A549 (cell line): ENCODE measurements around the gene PIK3R6. TPM values are rescaled to one million over a fixed set of nuclear protein-coding genes. Genes with fewer than 3 reads are reported as not detected.

Experiments used
- ATAC-seq, 2 experiments: fragments of 200-7000 bp in 1 of 2; fragments of >200 bp in 1 of 2; cut with Nextera tagmentation in 1 of 2; cut with Tn5 transposase in 1 of 2; 3 replicates each; pipeline versions ENCODE4 v1.8.0 to v1.9.1; 2018 to 2020; ENCODE audit warnings: mild to moderate bottlenecking in 1 of 2, moderate library complexity in 1 of 2
- CTCF ChIA-PET: fragments of 300-600 bp; sonication (Branson Sonifier 250); formaldehyde crosslinking; extraction: SDS; loops from one replicate; lab custom pipeline; 2021; ENCODE audit warnings: antibody characterized with exemption, inconsistent platforms; lab: Yijun Ruan, JAX
- POLR2A ChIA-PET: fragments of 350-600 bp; formaldehyde crosslinking; extraction: SDS; loops from one replicate; lab custom pipeline; 2021; ENCODE audit warnings: antibody characterized with exemption, inconsistent platforms; lab: Yijun Ruan, JAX
- DNase-seq, 2 experiments: peaks; one replicate each; pipeline versions ENCODE4 v3.0.0 to v3.0.0-alpha.2; 2011 to 2016; ENCODE audit warnings: low read depth in 1 of 2, low spot score in 1 of 2
- FAIRE-seq: peaks from 2 replicates; lab custom pipeline; 2011; peaks lifted over from hg19 to GRCh38; lab: Jason Lieb, UNC
- H3K27ac ChIP-seq, 2 experiments: fragments of >200 bp; sonication (Bioruptor Twin); formaldehyde crosslinking; 3 replicates each; pipeline ENCODE4 v1.5.1; 2016 to 2017
- H3K4me1 ChIP-seq: fragments of >200 bp; sonication (Bioruptor Twin); formaldehyde crosslinking; 3 replicates; pipeline ENCODE4 v1.6.1; 2016
- H3K4me2 ChIP-seq: fragments of >200 bp; sonication (Bioruptor Twin); formaldehyde crosslinking; 3 replicates; pipeline ENCODE4 v1.6.1; 2016
- H3K4me3 ChIP-seq: fragments of >200 bp; sonication (Bioruptor Twin); formaldehyde crosslinking; 3 replicates; pipeline ENCODE4 v1.5.1; 2016
- H3K9me3 ChIP-seq: fragments of >200 bp; sonication (Bioruptor Twin); formaldehyde crosslinking; 3 replicates; pipeline ENCODE4 v1.6.1; 2016
- BHLHE40 ChIP-seq: IDR thresholded peaks from 2 replicates; pipeline ENCODE4 v1.6.1; 2012; ENCODE audit warnings: low read depth, low read length, inconsistent platforms
- CTCF ChIP-seq: fragments of >200 bp; sonication (Bioruptor Twin); formaldehyde crosslinking; IDR thresholded peaks from 3 replicates; pipeline ENCODE4 v1.5.1; 2016
- E2F6 ChIP-seq: IDR thresholded peaks from 2 replicates; pipeline ENCODE4 v1.6.1; 2012; ENCODE audit warnings: low read depth, borderline replicate concordance
- EP300 ChIP-seq, 2 experiments: fragments of >200 bp; sonication (Bioruptor Twin); formaldehyde crosslinking; IDR thresholded peaks; 2 replicates in 1 of 2; 3 replicates in 1 of 2; pipeline ENCODE4 v1.6.1; 2016 to 2017
- GATA3 ChIP-seq: IDR thresholded peaks from 2 replicates; pipeline ENCODE4 v1.6.1; 2012; ENCODE audit warnings: borderline replicate concordance
- HES2 ChIP-seq: fragments of >200 bp; sonication (Bioruptor Twin); formaldehyde crosslinking; IDR thresholded peaks from 2 replicates; pipeline ENCODE4 v1.6.1; 2016
- HMGXB4 ChIP-seq: fragments of 250-450 bp; sonication (Bioruptor Pico); IDR thresholded peaks from 2 replicates; pipeline ENCODE4 v1.5.0; 2021; ENCODE audit warnings: mild to moderate bottlenecking, moderate library complexity, borderline replicate concordance
- HOXB13 ChIP-seq: fragments of 250-450 bp; sonication (Bioruptor Pico); IDR thresholded peaks from 2 replicates; pipeline ENCODE4 v1.5.0; 2020; ENCODE audit warnings: low read depth, mild to moderate bottlenecking, moderate library complexity
- JUN ChIP-seq, 2 experiments: fragments of >200 bp; sonication (Bioruptor Twin); formaldehyde crosslinking; IDR thresholded peaks; 2 replicates in 1 of 2; 3 replicates in 1 of 2; pipeline ENCODE4 v1.6.1; 2016 to 2017
- JUNB ChIP-seq: fragments of >200 bp; sonication (Bioruptor Twin); formaldehyde crosslinking; IDR thresholded peaks from 2 replicates; pipeline ENCODE4 v1.6.1; 2016
- MAX ChIP-seq: IDR thresholded peaks from 2 replicates; pipeline ENCODE4 v1.6.1; 2012
- MYC ChIP-seq: IDR thresholded peaks from 2 replicates; pipeline ENCODE4 v1.6.1; 2012; ENCODE audit warnings: mild to moderate bottlenecking, inconsistent platforms, low read length, improper control_type of control experiment, borderline replicate concordance
- NFE2L2 ChIP-seq: fragments of 150-350 bp; conservative IDR thresholded peaks from 2 replicates; pipeline ENCODE4 v1.6.1; 2014; ENCODE audit warnings: low read length
- NR3C1 ChIP-seq: fragments of >200 bp; sonication (Bioruptor Twin); formaldehyde crosslinking; IDR thresholded peaks from 3 replicates; pipeline ENCODE4 v1.6.1; 2017
- PBX3 ChIP-seq: IDR thresholded peaks from 2 replicates; pipeline ENCODE4 v1.6.1; 2012
- PHF8 ChIP-seq: fragments of 200-600 bp; sonication (generic); IDR thresholded peaks from 2 replicates; pipeline ENCODE4 v1.6.1; 2016; ENCODE audit warnings: low read depth, mild to moderate bottlenecking, antibody characterized with exemption, moderate library complexity, borderline replicate concordance
- REST ChIP-seq: fragments of 200-600 bp; sonication (generic); IDR thresholded peaks from 2 replicates; pipeline ENCODE4 v1.6.1; 2016; ENCODE audit warnings: antibody characterized with exemption, mild to moderate bottlenecking, moderate library complexity
- RNF2 ChIP-seq: fragments of 200-600 bp; sonication (generic); IDR thresholded peaks from 2 replicates; pipeline ENCODE4 v1.6.1; 2016; ENCODE audit warnings: low read depth, mild to moderate bottlenecking, antibody characterized with exemption, moderate library complexity, borderline replicate concordance
- ZFP36 ChIP-seq: fragments of 450-650 bp; IDR thresholded peaks from 2 replicates; pipeline ENCODE4 v1.6.1; 2014; ENCODE audit warnings: borderline replicate concordance; ENCODE audit not compliant: partially characterized antibody
- ZNF302 ChIP-seq: fragments of 250-450 bp; sonication (Bioruptor Pico); IDR thresholded peaks from 2 replicates; pipeline ENCODE4 v1.9.0; 2021; ENCODE audit warnings: inconsistent platforms, mild to moderate bottlenecking, moderate library complexity
- ZSCAN20 ChIP-seq: fragments of 250-450 bp; sonication (Bioruptor Pico); IDR thresholded peaks from 2 replicates; pipeline ENCODE4 v1.8.0; 2022; ENCODE audit warnings: mild to moderate bottlenecking, moderate library complexity
- WGBS: methylation state at CpG from one replicate; pipeline ENCODE4 v1.1.6; 2017; ENCODE audit errors: missing lambda C conversion rate; 5-methylcytosine and 5-hydroxymethylcytosine counted together
- polyA plus RNA-seq, 4 experiments: library from polyadenylated mRNA; depleted of rRNA in 3 of 4; stranded (reverse); fragments of >200 nt; fragmentation: RNase III in 1 of 4; extraction: RNeasy Plus Mini Kit Qiagen cat#74134 plus additional on column Dnase treatment in 1 of 4; gene quantifications; 2 replicates in 3 of 4; 3 replicates in 1 of 4; pipeline ENCODE4 v1.2.3, GENCODE V29; 2011 to 2017

PIK3R6 gene
- polyA plus RNA-seq, 2 of the 4 experiments (the other 2 are of a cell fraction) = not detected

GRCh38 chr17:8904201-8904600 lies 36.7 kb upstream of the PIK3R6 start:
- WGBS = 0% methylated on average over 2 of the region's 2 CpGs
- CTCF ChIA-PET = interaction anchor here (1.0 to 2.0 kb wide), 2 partner anchors 9 to 16 kb away, joined by 3 to 8 read pairs; no protein-coding TSS in a partner anchor
- no peak for TF ChIP-seq JUN (IDR thresholded peaks at IDR 0.05)
- no peak for TF ChIP-seq PHF8
- no peak for TF ChIP-seq ZNF302 (CRISPR knock-in tag)
- no peak for TF ChIP-seq MAX
- no peak for TF ChIP-seq JUNB
- no peak for TF ChIP-seq MYC
- no peak for TF ChIP-seq BHLHE40
- TF ChIP-seq NR3C1 = no peak
- TF ChIP-seq E2F6 = no peak
- no peak for TF ChIP-seq CTCF
- TF ChIP-seq REST = no peak
- no peak for TF ChIP-seq RNF2
- no peak for TF ChIP-seq GATA3
- no peak for TF ChIP-seq HES2
- TF ChIP-seq ZFP36 = no peak
- Histone ChIP-seq H3K9me3 (no peaks in the 10 kb centered on the region), H3K27ac (no peak overlapping the region), H3K4me3 (no peak overlapping the region), H3K4me1 (no peaks in the 10 kb centered on the region), H3K4me2 (no peak overlapping the region)
- DNase-seq (no peak), FAIRE-seq (no peak), ATAC-seq (no peak)
- POLR2A ChIA-PET = no interaction called here

- ATAC-seq = no peak
- Histone ChIP-seq H3K4me2 (no peak overlapping the region), H3K27ac (no peak overlapping the region), H3K4me1 (no peaks in the 10 kb centered on the region), H3K4me3 (no peak overlapping the region), H3K9me3 (no peaks in the 10 kb centered on the region)
- DNase-seq = no peak
- CTCF ChIA-PET = interaction anchor here (0.7 to 3.9 kb wide), 8 partner anchors 10 to 162 kb away, joined by 3 to 40 read pairs (median 3); no protein-coding TSS in a partner anchor
- POLR2A ChIA-PET = no interaction called here
- TF ChIP-seq PHF8 (no peak), NFE2L2 (no peak), GATA3 (no peak), PBX3 (no peak), HMGXB4 (CRISPR knock-in tag) (no peak), MAX (no peak), BHLHE40 (no peak), ZSCAN20 (CRISPR knock-in tag) (no peak), HOXB13 (CRISPR knock-in tag) (no peak), EP300 (IDR thresholded peaks at IDR 0.05) (no peak)
- FAIRE-seq = peak; percentile 28
- WGBS = 33% methylated on average over 15 of the region's 15 CpGs
Measured at GRCh38 chr17:8900626-8901585, 33.4 kb upstream of the PIK3R6 start.
